NCI-H1694 (cell line): ENCODE data around the gene MYO7B.

Experiments used
- DNase-seq: peaks from one replicate; lab custom pipeline; 2025; lab: John Stamatoyannopoulos, UW

The MYO7B gene

GRCh38 chr2:127681288-127681804, 145.9 kb downstream of the MYO7B start:
- DNase-seq = no peak

DNA sequence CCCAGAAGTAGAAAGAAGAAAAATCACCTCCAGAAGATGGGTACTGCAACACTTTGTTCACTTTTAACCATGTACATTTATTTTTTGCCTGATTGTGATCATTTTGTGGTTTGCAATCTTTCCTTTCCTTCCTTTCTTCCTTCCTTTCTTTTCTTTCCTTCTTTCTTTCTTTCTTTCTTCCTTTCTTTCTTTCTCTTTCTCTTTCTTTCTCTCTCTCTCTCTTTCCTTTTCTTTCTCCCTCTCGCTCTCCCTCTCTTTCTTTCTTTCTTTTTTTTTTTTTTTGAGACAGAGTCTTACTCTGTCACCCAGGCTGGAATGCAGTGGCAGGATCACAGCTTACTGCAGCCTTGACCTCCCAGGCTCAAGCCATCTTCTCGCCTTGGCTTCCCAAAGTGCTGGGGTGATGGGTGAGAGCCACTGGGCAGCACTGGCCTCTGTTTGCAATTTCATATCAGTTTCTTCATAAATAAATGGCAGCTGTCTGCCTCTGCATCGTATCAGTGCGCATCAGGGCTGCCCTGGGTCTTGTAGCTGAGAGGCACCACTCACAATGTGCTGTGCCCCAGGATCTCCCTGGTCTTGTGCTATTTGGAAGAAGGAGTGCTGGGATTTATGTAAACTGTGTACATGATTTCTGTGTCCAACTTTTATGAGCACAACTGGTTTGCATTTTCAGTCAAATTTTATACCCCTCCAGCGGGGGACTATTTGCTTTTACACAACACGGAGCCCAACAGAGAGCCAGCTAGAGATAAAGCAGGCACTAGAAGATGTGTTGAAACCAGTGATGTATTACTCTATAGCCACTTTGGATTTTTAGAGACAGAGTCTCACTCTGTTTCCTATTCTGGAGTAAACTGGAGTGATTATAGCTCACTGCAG, 146.7 kb downstream of the MYO7B start:
- DNase-seq = no peak

- DNase-seq = no peak
These were observed 147.6 kb downstream of the MYO7B start for GRCh38 chr2:127683056-127683455.

DNA sequence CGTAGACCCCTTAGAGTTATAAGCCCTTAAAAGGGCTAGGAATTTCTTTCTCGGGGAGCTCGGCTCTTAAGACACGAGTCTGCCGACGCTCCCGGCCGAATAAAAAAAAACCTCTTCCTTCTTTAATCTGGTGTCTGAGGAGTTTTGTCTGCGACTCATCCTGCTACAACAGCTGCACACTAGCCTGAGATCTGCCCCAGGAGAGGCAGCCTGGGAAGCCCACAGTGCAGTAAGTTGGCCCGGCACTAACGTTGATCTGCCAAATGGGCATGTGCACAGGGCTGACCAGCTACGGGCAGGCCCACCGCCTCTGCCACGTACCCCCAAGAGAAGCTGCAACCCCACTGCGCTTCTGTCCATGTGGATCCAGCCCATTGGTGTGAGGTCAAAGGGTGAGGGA, 148.3 kb downstream of the MYO7B start:
- no peak for DNase-seq

GRCh38 chr2:127685410-127686080, 150.1 kb downstream of the MYO7B start:
- no peak for DNase-seq
